Adrenal gland (tissue), 12 donors: Measurements from ENCODE around the gene P2RX2. TPM values are rescaled to one million over a fixed set of nuclear protein-coding genes. Genes with fewer than 3 reads are reported as not detected.

Experiments used
- DNase-seq, 7 donors: peaks; one replicate each; pipeline ENCODE4 v3.0.0-alpha.2; 2019 to 2020
- H3K27ac ChIP-seq, 5 donors: fragments of 200-600 bp; sonication (generic) in 4 of 5; 1 replicate in 3 of 5; 2 replicates in 2 of 5; pipeline versions ENCODE4 v1.5.1 to v1.8.0; 2016 to 2020; ENCODE audit warnings: mild to moderate bottlenecking in 1 of 5
- H3K27me3 ChIP-seq: fragments of 200-600 bp; 2 replicates; pipeline ENCODE4 v1.8.0; 2021
- H3K36me3 ChIP-seq, 2 donors: fragments of 200-600 bp; replicated peaks in 1 of 2; 1 replicate in 1 of 2; 2 replicates in 1 of 2; pipeline versions ENCODE4 v1.5.1 to v1.8.0; 2018 to 2022
- H3K4me1 ChIP-seq, 2 donors: fragments of 200-600 bp; replicated peaks in 1 of 2; 1 replicate in 1 of 2; 2 replicates in 1 of 2; pipeline versions ENCODE4 v1.5.1 to v1.8.0; 2018 to 2021
- H3K4me3 ChIP-seq, 4 donors: fragments of 200-600 bp; sonication (generic) in 3 of 4; one replicate each; pipeline ENCODE4 v1.5.1; 2016 to 2018
- H3K9me3 ChIP-seq, 3 donors: fragments of 200-600 bp; sonication (generic) in 1 of 3; replicated peaks in 1 of 3; 1 replicate in 2 of 3; 2 replicates in 1 of 3; pipeline versions ENCODE4 v1.5.1 to v1.8.0; 2016 to 2021
- POLR2A ChIP-seq, 2 donors: fragments of 450-650 bp; IDR thresholded peaks; one replicate each; pipeline ENCODE4 v1.6.1; 2017; ENCODE audit warnings: antibody characterized with exemption in 2 of 2, mild to moderate bottlenecking in 2 of 2, moderate library complexity in 1 of 2
- WGBS, 4 donors: extraction: QIAGEN DNeasy Blood & Tissue Kit in 2 of 4; methylation state at CpG; one replicate each; pipeline versions ENCODE4 v1.1.5 to v1.1.7; 2013 to 2017; 5-methylcytosine and 5-hydroxymethylcytosine counted together
- intact Hi-C, 2 donors: fragments of 100-400 bp; cut with DNase I; formaldehyde crosslinking; loops; one replicate each; pipeline versions ENCODE4 v1.14.1 to v1.15.0; 2022 to 2023
- polyA plus RNA-seq, 3 donors: library from polyadenylated mRNA; stranded (reverse); fragments of 200-250 nt in 2 of 3; fragments of 350-450 nt in 1 of 3; fragmentation: Illumina TruSeq in 1 of 3; extraction: RNeasy Lipid Tissue Mini Kit (QIAGEN cat#74804) in 1 of 3; gene quantifications; one replicate each; pipeline ENCODE4 v1.2.3, GENCODE V29; 2013 to 2014
- total RNA-seq, 9 donors: library from RNA; depleted of rRNA in 4 of 9; stranded (reverse); fragments of >200 nt in 4 of 9; fragments of 120-200 nt in 1 of 9; fragmentation: NEBNext Ultra II Directional in 1 of 9; extraction: Animal tissue kit (Norgen Biotek cat#: 25700) in 1 of 9; gene quantifications; one replicate each; pipeline versions ENCODE4 v1.1.0 to v1.2.4, GENCODE V29; 2013 to 2023
- TF ChIP-seq, protein P1 (sequence below), 6 experiments: fragments of 450-650 bp in 4 of 6; fragments of 200-600 bp in 2 of 6; sonication (generic) in 1 of 6; IDR thresholded peaks; 1 replicate in 5 of 6; 2 replicates in 1 of 6; pipeline versions ENCODE4 v1.5.1 to v1.8.0; 2016 to 2021; ENCODE audit warnings: antibody characterized with exemption in 6 of 6, mild to moderate bottlenecking in 2 of 6, moderate library complexity in 1 of 6
- donor health status: healthy with polysubstance abuse.
- donor health status: Bipolar disorder and iron deficiency.
- donor health status: DM: yes; HTN: yes; CAD: no.
- donor health status: DM: no; HTN: no; CAD: no.
- donor health status: DM: no; HTN: no; CAD: no.
- donor health status: DM: yes; HTN: yes; CAD: no.

Gene P2RX2
- total and polyA plus RNA-seq, 12 donors, result 0.11 to 1.9 (median 0.44) TPM; not detected in 9

DNA sequence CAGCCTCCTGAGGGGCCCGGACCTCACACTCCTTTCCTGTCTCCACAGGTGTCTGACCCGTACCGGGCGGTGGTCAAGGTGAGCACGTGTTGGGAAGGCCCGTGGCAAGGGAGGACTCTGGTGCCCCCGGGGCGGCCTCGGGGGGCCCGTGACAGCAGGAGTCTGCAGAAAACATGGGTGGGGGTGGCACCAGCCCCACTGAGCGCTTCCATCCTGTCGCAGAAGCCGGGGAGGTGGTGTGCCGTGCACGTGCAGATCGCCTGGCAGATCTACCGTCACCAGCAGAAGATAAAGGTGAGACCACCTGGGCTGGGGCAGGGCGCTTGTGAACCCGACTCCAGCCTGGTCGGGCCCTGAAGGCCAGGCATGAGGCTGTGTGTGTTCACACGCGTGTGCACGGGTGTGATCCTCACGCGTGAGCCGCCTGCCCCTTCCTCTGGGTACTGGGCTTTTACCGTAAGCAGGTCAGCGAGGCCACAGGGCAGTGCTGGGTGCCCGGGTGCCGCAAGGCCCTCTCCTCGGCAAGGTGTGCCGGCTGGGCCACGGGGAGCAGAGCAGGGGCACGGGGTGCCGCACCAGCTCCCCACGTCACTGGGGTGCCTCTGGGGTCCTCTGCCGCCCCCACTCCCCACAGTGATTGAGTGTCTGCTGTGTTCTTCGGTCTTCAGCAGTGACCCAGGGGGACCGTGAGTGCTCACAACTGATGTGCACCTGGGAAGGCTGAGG lies 44.1 kb upstream of the P2RX2 start:
- Histone ChIP-seq H3K4me3 (no peak overlapping the region), H3K4me1 (no peaks in the 10 kb centered on the region), H3K36me3 (peaks cover 0 to 23% of the 10 kb centered on the region in 2 donors), H3K27me3 (no peaks in the 10 kb centered on the region), H3K27ac (no peak overlapping the region), H3K9me3 (no peaks in the 10 kb centered on the region)
- TF ChIP-seq, protein P1, sequence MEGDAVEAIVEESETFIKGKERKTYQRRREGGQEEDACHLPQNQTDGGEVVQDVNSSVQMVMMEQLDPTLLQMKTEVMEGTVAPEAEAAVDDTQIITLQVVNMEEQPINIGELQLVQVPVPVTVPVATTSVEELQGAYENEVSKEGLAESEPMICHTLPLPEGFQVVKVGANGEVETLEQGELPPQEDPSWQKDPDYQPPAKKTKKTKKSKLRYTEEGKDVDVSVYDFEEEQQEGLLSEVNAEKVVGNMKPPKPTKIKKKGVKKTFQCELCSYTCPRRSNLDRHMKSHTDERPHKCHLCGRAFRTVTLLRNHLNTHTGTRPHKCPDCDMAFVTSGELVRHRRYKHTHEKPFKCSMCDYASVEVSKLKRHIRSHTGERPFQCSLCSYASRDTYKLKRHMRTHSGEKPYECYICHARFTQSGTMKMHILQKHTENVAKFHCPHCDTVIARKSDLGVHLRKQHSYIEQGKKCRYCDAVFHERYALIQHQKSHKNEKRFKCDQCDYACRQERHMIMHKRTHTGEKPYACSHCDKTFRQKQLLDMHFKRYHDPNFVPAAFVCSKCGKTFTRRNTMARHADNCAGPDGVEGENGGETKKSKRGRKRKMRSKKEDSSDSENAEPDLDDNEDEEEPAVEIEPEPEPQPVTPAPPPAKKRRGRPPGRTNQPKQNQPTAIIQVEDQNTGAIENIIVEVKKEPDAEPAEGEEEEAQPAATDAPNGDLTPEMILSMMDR (IDR thresholded peaks at IDR 0.05), result no peak
- TF ChIP-seq POLR2A (IDR thresholded peaks at IDR 0.05), result no peak
- no peak for DNase-seq
- intact Hi-C loops, result no loop called here
- WGBS, 4 donors, result 95 to 100% (median 97%) methylated on average over 12 to 39 of the region's 39 CpGs

DNA sequence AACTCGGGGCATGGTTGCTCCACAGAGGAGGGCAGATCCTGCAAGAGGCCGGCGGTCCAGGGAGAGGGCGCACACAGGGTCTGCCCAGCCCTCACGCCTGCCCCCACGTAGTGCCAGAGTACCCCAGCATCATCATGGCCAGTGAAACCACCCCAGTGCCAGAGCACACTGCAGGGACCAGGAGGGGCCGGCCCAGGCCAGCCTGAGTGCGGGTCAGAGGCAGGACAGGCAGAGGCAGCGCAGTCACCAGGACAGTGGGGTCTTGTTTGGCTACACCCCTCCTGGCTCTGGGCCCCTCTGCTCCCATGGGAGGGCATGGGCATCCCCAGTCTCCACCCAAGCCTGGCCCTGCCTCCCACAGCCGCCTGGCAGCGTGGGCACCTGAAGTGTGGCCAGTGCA lies 42.9 kb upstream of the P2RX2 start:
- no peaks in the 10 kb centered on the region for H3K4me1 ChIP-seq
- H3K27ac ChIP-seq, result no peak overlapping the region
- H3K36me3 ChIP-seq, result peaks cover 0 to 29% of the 10 kb centered on the region in 2 donors
- H3K9me3 ChIP-seq, result no peaks in the 10 kb centered on the region
- TF ChIP-seq, protein P1 (IDR thresholded peaks at IDR 0.05), result no peak
- TF ChIP-seq POLR2A (IDR thresholded peaks at IDR 0.05), result no peak
- intact Hi-C loops, result no loop called here
- no peak for DNase-seq
- no peaks in the 10 kb centered on the region for H3K27me3 ChIP-seq
- no peak overlapping the region for H3K4me3 ChIP-seq
- 91 to 96% (median 94%) methylated on average over 8 to 11 of the region's 11 CpGs for WGBS, 4 donors

DNA sequence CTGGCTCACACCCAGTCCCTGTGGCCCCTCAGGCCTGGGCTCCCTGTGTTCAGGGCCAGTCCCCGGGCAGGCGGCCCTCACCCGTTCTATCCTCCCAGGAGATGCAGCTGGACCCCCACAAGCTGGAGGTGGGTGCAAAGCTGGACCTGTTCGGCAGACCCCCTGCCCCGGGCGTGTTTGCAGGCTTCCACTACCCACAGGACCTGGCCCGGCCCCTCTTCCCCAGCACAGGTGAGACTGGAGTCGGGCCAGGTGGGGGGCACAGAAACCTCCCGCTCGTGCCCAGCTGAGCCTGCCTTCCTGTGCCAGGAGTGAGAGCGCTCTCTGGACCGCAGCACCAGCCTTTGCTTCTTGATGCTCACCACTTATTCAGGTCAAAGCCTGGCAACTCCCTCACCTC lies 41.9 kb upstream of the P2RX2 start:
- Histone ChIP-seq H3K27ac (no peak overlapping the region), H3K9me3 (no peaks in the 10 kb centered on the region), H3K36me3 (peaks cover 0 to 29% of the 10 kb centered on the region in 2 donors), H3K4me1 (no peaks in the 10 kb centered on the region), H3K4me3 (no peak overlapping the region), H3K27me3 (no peaks in the 10 kb centered on the region)
- no peak for TF ChIP-seq POLR2A (IDR thresholded peaks at IDR 0.05)
- TF ChIP-seq, protein P1 (IDR thresholded peaks at IDR 0.05), result no peak
- DNase-seq, result no peak
- 94 to 96% (median 96%) methylated on average over 3 to 12 of the region's 12 CpGs for WGBS, 4 donors
- intact Hi-C loops, result no loop called here

DNA sequence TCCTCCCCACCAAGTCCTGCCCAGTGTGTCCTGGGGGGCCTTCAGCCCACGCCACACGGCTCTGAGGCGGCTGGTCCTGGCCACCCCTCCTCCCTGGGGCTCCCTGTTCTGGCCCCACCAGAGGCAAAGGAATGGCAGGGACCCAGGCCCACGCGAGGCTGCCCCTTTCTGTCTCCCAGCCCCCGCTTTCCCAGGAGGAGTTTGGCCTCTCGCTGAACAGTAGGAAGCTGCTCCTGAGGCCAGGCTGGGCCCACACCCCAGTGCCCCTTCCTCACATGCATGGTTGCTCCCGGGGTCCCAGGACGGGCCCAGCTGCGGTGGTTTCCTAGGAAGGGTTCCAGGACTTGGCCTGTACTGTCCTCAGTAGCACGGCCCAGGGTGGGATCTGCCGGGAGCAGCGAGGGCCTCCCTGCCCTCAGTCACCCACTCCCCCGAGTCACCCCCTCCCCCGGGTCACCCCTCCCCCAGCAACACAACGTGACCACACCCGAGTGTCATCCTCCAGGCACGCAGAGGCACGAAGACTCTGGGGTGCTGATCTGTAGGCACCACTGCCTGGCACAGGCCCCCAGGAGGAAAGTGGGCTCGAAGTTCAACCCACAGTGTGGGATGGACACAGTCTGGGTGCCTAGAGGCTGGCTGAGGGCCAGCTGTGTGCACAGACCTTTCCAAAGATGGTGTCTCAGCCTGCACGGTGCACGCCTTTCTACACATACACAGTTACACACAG lies 41.2 kb upstream of the P2RX2 start:
- intact Hi-C loops, result no loop called here
- Histone ChIP-seq H3K27me3 (no peaks in the 10 kb centered on the region), H3K9me3 (no peaks in the 10 kb centered on the region), H3K4me3 (no peak overlapping the region), H3K4me1 (no peaks in the 10 kb centered on the region), H3K27ac (no peak overlapping the region), H3K36me3 (peaks cover 0 to 29% of the 10 kb centered on the region in 2 donors)
- no peak for TF ChIP-seq POLR2A (IDR thresholded peaks at IDR 0.05)
- TF ChIP-seq, protein P1 (IDR thresholded peaks at IDR 0.05), result no peak
- no peak for DNase-seq
- WGBS, 4 donors, result 91 to 99% (median 94%) methylated on average over 8 to 22 of the region's 22 CpGs
